Dermis microvascular lymphatic vessel endothelial cell (primary cell): Measurements from ENCODE around the gene TTC9. TPM values are rescaled to one million over a fixed set of nuclear protein-coding genes. Genes with fewer than 3 reads are reported as not detected.

Source experiments
- DNase-seq, 2 donors: peaks; one replicate each; pipeline versions ENCODE4 v3.0.0 to v3.0.0-alpha.2; 2010; ENCODE audit warnings: low read depth in 2 of 2
- total RNA-seq: library from RNA; depleted of rRNA; stranded (reverse); fragments of >200 nt; gene quantifications from 2 replicates; pipeline ENCODE4 v1.2.1, GENCODE V29; 2014

TTC9 gene
- total RNA-seq, 1 donor from 2014 or later = 0.13 TPM

DNA sequence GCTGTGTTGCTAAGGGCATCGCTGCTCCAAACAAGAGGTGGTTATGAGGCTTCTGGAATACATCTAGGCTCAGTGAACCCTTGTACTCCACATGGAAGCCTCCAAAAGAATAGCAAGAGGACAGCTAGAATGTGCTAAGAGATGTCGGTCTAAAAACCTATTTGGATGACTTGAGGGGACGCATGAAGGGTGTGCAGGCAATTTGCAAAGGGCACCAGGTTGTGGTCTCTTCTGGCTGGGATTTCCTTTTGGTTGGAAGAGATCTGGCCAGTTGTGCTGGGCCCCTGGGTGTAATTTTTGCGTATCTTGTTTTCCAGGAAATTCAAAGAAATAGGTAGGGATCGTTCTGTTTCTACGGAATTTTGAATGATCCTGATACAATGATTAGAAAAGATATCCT, 4.2 kb downstream of the TTC9 start:
- no peak for DNase-seq

DNA sequence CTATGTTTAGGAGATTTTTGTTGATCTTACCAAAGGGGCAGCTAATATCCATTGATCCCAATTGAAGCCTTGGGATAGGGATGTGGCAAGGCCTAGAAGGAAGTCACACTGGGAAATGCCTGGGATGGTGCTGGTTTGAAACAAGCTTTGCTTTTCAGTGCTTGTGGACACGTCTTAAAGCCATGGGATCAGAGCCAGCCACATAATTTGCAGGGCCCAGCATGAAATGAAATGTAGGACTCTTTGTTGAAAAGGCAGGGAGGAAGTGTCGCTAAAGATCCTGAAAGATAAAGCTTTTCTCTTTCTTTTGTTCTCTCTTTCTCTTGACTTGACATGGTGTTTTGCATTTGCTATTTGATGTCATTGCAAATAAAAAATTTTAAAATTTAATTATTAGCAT, 5.0 kb downstream of the TTC9 start:
- DNase-seq = no peak

- no peak for DNase-seq
Measured at GRCh38 chr14:70648346-70648745, 6.6 kb downstream of the TTC9 start.

DNA sequence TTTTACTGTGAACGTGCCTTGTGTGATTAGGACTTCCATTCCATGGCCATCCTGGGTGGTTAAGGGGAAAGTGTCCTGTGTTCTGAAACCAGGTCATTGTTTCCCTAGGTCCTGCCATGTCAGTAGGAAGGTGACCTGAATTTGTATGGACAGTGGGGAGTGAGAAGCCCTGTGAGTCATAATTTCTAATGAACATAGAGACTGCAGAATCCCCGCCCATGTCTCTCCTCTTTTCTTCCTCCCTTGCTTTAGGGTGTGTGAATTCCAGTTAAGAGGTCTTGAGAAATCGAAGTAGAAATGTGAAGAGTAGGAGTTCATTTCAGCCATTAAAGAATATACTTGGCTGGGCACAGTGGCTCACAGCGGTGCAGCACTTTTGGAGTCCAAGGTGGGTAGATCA, 8.1 kb downstream of the TTC9 start:
- DNase-seq = no peak

- no peak for DNase-seq
Measured at GRCh38 chr14:70651522-70651921, 9.8 kb downstream of the TTC9 start.

DNA sequence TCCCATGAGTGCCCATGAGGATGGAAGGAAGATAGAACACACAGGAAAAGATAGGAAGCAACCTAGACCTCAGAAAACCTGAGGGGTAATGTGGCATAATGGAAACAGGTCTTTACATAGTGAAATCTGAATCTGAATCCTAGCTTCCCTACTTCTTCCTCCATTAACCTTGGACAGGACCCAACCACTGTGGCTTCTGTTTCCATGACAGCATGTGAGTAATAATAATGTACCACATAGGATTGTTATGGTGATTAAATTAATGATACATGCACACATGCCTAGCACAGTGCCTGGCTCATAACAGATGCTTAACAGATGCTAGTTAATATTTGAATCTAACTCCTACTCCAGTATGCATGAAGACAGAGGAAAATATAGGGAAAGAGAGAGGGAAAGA, 11.2 kb downstream of the TTC9 start:
- DNase-seq = no peak

GRCh38 chr14:70653662-70654061, 11.9 kb downstream of the TTC9 start:
- DNase-seq = no peak

DNA sequence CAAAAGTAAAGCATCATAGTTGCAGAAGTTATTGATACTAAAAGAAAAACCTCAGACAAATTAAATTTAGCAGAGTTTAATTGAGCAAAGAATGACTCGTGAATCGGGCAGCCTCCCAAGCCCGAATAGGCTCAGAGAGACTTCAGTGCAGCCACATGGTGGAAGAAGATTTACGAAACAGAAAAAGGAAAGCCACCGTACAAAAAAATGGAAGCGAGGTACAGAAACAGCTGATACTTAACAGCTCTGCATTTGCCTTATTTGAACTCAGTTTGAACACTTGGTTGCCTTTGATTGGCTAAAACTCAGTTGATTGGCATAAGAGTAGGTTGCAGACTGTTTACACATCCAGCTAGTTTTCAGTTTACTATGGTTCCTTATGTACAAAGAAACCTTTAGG, 12.9 kb downstream of the TTC9 start:
- no peak for DNase-seq

DNA sequence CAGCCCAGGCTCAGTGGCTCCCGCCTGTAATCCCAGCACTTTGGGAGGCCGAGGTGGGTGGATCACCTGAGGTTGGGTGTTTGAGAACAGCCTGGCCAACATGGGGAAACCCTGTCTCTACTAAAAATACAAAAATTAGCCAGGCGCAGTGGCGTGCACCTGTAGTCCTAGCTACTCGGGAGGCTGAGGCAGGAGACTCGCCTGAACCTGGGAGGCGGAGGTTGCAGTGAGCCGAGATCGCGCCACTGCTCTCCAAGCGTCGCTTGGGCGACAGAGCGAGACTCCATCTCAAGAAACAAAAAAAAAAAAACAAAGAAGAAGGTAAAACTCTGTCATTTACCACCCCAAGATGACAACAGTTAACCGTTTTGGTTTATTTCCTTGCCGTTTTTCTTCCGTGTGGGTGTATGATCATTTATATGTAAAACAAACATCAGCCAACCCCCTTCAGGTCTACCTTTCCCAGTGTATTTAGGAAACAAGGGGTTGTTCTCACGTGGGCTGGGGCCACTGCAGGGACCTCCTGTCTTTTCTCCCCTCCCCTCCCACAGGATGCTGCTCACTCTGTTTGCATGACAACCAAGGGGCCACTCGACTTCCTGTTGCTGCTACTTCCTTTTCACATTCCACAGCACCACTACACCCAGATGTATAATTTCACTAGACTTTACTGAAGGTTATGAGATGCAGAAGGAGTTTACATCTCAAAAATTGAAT, 13.6 kb downstream of the TTC9 start:
- DNase-seq = peak; percentile 7

DNA sequence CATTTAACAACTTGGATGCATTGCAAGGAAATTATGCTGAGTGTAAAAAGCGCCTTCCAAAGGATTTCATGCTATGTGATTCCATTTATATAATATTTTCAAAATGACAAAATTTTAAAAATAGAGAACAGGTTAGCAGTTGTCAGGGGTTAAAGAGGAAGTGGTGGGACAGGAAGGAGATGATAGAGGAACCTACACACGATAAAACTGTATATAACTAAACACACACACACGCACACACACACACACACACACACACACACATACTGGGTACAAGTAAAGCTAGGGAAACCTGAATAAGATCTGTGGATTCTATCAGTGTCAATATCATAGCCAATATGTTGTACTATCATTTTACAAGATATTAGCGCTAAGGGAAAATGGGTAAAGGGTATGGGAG, 17.2 kb downstream of the TTC9 start:
- DNase-seq = no peak

DNA sequence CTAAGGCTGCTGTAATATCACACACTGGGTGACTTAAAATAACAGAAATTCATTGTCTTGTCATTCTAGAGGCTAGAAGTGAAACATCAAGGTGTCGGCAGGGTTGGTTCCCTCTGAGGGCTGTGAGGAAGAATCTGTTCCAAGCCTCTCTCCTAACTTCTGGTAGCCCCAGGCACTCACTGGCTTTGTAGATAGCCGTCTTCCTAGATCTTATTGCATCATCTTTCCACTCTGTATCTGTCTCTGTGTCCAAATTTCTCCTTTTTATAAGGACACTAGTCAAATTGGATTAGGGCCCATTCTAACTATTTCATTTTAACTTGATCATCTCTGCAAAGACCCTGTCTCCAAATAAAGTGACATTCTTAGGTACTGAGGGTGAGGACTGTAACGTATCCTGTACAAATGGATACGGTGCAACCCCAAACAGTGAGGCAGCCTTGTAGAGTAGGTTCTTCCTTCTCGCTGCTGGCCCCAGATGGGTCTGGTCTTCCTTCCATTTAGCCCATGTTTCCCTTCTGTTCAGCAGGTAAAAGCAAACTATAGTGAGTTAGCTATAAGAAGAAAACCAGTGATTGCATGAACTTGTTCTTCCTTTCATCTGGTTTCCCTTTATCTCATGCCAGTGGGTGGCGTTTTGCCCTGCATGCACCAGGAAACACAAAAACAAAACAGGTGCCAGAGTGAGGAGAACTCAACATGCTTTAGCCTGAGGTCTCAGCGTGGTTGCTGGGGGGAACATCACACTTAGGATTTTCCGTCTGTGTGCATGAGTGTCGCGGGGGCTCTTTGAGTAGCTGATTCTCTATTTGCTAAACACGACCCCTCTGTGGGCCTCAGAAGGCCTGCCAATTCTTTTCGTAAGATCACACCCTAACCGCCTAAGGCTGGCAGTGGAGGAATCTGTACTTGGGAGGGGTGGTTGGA, 19.5 kb downstream of the TTC9 start:
- DNase-seq = no peak

GRCh38 chr14:70662080-70662479, 20.4 kb downstream of the TTC9 start:
- no peak for DNase-seq

DNA sequence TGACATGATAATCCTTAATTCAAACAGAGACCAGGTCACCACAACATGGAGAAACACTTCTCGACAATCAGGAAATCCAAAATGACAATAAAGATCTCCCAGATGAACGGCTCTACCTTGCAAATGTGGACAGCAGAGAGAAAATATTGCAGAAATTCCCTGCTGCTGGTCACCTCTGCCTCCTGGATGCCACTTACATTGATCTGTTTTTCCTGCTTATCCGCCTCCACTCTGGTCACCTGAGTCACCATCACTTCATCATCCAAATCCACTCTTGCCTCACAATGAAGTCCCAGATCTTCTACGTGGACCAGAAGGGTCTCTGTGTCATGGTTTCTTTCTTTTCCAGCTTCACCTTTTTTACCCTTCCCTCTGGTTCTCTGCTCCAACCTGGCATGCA, 21.1 kb downstream of the TTC9 start:
- DNase-seq = no peak

DNA sequence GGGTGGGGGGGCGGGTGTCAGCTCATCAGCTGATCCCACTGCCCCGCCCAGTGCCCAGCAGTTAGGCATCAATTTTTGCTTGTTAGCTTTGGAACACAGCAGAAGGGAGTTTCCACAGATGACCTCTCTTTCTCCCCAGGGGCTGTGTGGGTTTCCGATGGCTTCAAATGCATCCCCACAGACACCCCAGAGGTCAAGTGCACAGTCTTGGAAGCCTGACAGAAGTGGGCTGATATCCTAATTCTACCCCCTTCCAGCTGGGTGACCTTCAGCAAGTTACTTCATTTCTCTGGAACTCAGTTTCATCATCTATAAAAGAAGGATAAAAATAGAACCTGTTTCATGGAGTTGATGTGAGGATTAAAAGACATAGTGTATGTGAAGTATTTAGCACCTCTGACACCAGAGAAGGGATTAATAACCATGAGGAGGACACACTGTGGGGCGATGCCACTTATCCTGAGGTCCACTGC, 22.0 kb downstream of the TTC9 start:
- DNase-seq = no peak

DNA sequence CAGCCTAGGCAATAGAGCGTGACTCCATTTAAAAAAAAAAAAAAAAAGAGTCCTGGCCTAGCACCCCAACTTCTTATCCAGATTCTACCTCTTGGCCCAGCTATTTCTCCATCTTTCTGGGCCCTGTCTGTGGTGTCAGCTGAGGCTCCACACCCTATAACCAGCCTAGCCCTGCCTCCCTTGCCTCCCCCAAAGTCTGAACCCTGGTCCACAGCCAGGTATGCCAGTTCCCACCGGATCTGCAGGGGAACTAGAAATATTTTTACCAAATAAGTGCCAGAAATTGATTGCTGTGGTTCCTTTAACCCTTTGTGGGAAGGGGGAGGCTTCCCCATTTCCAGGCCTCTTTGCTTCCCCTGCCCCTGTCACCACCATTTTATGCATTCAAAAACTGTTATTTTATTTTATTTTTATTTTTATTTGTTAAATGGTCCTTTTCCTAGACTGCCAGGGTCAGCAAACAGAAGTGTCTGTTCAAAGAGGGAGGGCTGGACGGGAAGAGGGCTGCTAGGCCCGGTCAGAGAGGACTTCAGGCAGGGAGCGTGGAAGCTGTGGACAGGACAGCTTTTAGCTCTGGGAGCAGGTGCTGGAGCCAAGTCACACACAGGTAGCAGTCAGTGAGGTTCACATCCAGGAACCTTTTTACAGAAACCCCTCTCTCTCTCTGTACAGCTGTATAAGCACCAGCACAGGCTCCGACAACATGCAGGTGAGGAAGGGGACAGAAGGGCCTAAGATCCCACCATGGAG, 23.2 kb downstream of the TTC9 start:
- no peak for DNase-seq

- DNase-seq = no peak
Measured at GRCh38 chr14:70665448-70666360, 24.0 kb downstream of the TTC9 start.

GRCh38 chr14:70666361-70666686, 24.6 kb downstream of the TTC9 start:
- no peak for DNase-seq

- DNase-seq = no peak
Measured at GRCh38 chr14:70670992-70671651, 29.4 kb downstream of the TTC9 start.

GRCh38 chr14:70671652-70672644, 30.2 kb downstream of the TTC9 start:
- no peak for DNase-seq
